HCT116 (cell line): ENCODE measurements around the gene EGFL6. TPM values are rescaled to one million over a fixed set of nuclear protein-coding genes. Genes with fewer than 3 reads are reported as not detected.

Source experiments
- ATAC-seq: fragments of 200-7000 bp; cut with Tn5 transposase; 2 replicates; pipeline ENCODE4 v1.9.1; 2020; ENCODE audit warnings: mild to moderate bottlenecking, moderate library complexity
- BruUV-seq: library from RNA; stranded (reverse); fragments of 400-500 nt; replicated peaks from 2 replicates; lab custom pipeline; 2021; lab: Mats Ljungman, UMichigan
- CTCF ChIA-PET: fragments of 300-600 bp; sonication (Branson Sonifier 250); formaldehyde crosslinking; loops from one replicate; lab custom pipeline; 2021; ENCODE audit warnings: antibody characterized with exemption; lab: Charles Lee
- POLR2A ChIA-PET: fragments of 300-600, 350-600 bp; sonication (Branson Sonifier 250); formaldehyde crosslinking; loops from one replicate; lab custom pipeline; 2021; ENCODE audit warnings: antibody characterized with exemption; lab: Charles Lee
- RAD21 ChIA-PET, 2 experiments: fragments of 300-600 bp; sonication (Branson Sonifier 250); formaldehyde crosslinking; loops; one replicate each; lab custom pipeline; 2023; ENCODE audit warnings: low total read pairs in 2 of 2; ENCODE audit not compliant: uncharacterized antibody in 2 of 2, unreplicated experiment in 2 of 2, low non-redundant PET in 1 of 2; lab: Charles Lee
- DNase-seq: peaks from one replicate; pipeline ENCODE4 v3.0.0-alpha.2; 2010; ENCODE audit warnings: low read depth, low spot score
- H2AFZ ChIP-seq: fragments of 200-600 bp; shearing (Covaris generic), sonication (generic); 2 replicates; pipeline ENCODE4 v1.6.1; 2017; ENCODE audit warnings: low read depth, mixed run types, mixed read lengths, antibody characterized with exemption, low read length; ENCODE audit not compliant: poor library complexity, severe bottlenecking
- H3K27ac ChIP-seq: 2 replicates; pipeline ENCODE4 v1.5.1; 2012; ENCODE audit warnings: low read depth, low read length
- H3K27me3 ChIP-seq: fragments of 200-600 bp; sonication (generic); 2 replicates; pipeline ENCODE4 v1.6.1; 2016; ENCODE audit warnings: mixed run types, low read length, mixed read lengths; ENCODE audit not compliant: insufficient read depth
- H3K36me3 ChIP-seq, 2 experiments: fragments of 200-500 bp in 1 of 2; fragments of 200-600 bp in 1 of 2; sonication (Bioruptor generic) in 1 of 2; sonication (generic) in 1 of 2; 2 replicates each; pipeline versions ENCODE4 v1.5.1 to v1.6.1; 2014 to 2016; ENCODE audit warnings: low read length in 2 of 2, inconsistent platforms in 1 of 2, mixed read lengths in 1 of 2, mixed run types in 1 of 2; ENCODE audit not compliant: insufficient read depth in 2 of 2, control insufficient read depth in 1 of 2
- H3K4me1 ChIP-seq, 2 experiments: fragments of 200-600 bp in 1 of 2; sonication (generic) in 1 of 2; 2 replicates each; pipeline versions ENCODE4 v1.5.1 to v1.6.1; 2012 to 2017; ENCODE audit warnings: low read length in 2 of 2, inconsistent platforms in 1 of 2, mild to moderate bottlenecking in 1 of 2, mixed read lengths in 1 of 2, mixed run types in 1 of 2, moderate library complexity in 1 of 2; ENCODE audit not compliant: insufficient read depth in 2 of 2, control insufficient read depth in 1 of 2
- H3K4me2 ChIP-seq: fragments of 200-600 bp; sonication (generic); 2 replicates; pipeline ENCODE4 v1.6.1; 2017; ENCODE audit warnings: mixed run types, low read length, mixed read lengths
- H3K4me3 ChIP-seq, 2 experiments: fragments of 200-600 bp in 1 of 2; sonication (generic) in 1 of 2; replicated peaks in 1 of 2; 2 replicates each; pipeline ENCODE4 v1.5.1; 2011 to 2016; ENCODE audit warnings: low read length in 2 of 2, control low read depth in 1 of 2, low read depth in 1 of 2, mild to moderate bottlenecking in 1 of 2, mixed read lengths in 1 of 2, mixed run types in 1 of 2
- H3K79me2 ChIP-seq: fragments of 200-600 bp; sonication (generic); 2 replicates; pipeline ENCODE4 v1.6.1; 2017; ENCODE audit warnings: mild to moderate bottlenecking, mixed run types, low read length, moderate library complexity, mixed read lengths; ENCODE audit not compliant: insufficient read depth
- H3K9ac ChIP-seq: fragments of 200-600 bp; sonication (generic); 2 replicates; pipeline ENCODE4 v1.6.1; 2016; ENCODE audit warnings: low read length, mixed read lengths
- H3K9me2 ChIP-seq: fragments of 200-600 bp; sonication (generic), shearing (Covaris generic); 2 replicates; pipeline ENCODE4 v1.6.1; 2017; ENCODE audit warnings: mixed run types, mild to moderate bottlenecking, moderate library complexity; ENCODE audit not compliant: insufficient read depth
- H3K9me3 ChIP-seq, 2 experiments: fragments of 200-500 bp in 1 of 2; fragments of 200-600 bp in 1 of 2; sonication (Bioruptor generic) in 1 of 2; sonication (generic) in 1 of 2; 2 replicates each; pipeline ENCODE4 v1.6.1; 2014 to 2017; ENCODE audit warnings: low read length in 2 of 2, mixed read lengths in 2 of 2, inconsistent platforms in 1 of 2, low read depth in 1 of 2, mild to moderate bottlenecking in 1 of 2, mixed run types in 1 of 2, moderate library complexity in 1 of 2; ENCODE audit not compliant: control insufficient read depth in 1 of 2, insufficient read depth in 1 of 2
- H4K20me1 ChIP-seq: fragments of 200-600 bp; sonication (generic), shearing (Covaris generic); 2 replicates; pipeline ENCODE4 v1.6.1; 2017; ENCODE audit warnings: mixed run types, mild to moderate bottlenecking, moderate library complexity; ENCODE audit not compliant: insufficient read depth
- CBX3 ChIP-seq: IDR thresholded peaks from 2 replicates; pipeline ENCODE4 v1.6.1; 2012; ENCODE audit warnings: low read depth
- EZH2 ChIP-seq: fragments of 200-600 bp; sonication (generic); IDR thresholded peaks from 2 replicates; pipeline ENCODE4 v1.6.1; 2017; ENCODE audit warnings: antibody characterized with exemption, mixed run types
- FOSL1 ChIP-seq: IDR thresholded peaks from 2 replicates; pipeline ENCODE4 v1.6.1; 2012; ENCODE audit warnings: low read depth
- POLR2A ChIP-seq: IDR thresholded peaks from 2 replicates; pipeline ENCODE4 v1.7.0; 2011; ENCODE audit warnings: borderline replicate concordance; ENCODE audit not compliant: insufficient read depth, insufficient read length; ENCODE audit errors: extremely low read depth
- SP1 ChIP-seq: IDR thresholded peaks from 2 replicates; pipeline ENCODE4 v1.6.1; 2012; ENCODE audit warnings: low read depth
- SRF ChIP-seq: IDR thresholded peaks from 2 replicates; pipeline ENCODE4 v1.6.1; 2012; ENCODE audit warnings: low read depth
- TCF7L2 ChIP-seq: IDR thresholded peaks from 2 replicates; pipeline ENCODE4 v1.7.0; 2011; ENCODE audit warnings: borderline replicate concordance, inconsistent platforms; ENCODE audit not compliant: insufficient read depth, insufficient read length; ENCODE audit errors: extremely low read depth
- intact Hi-C: fragments of 100-400 bp; cut with micrococcal nuclease; formaldehyde crosslinking; loops from 2 replicates; pipeline ENCODE4 v1.10.0; 2022
- total RNA-seq: library from RNA; stranded (reverse); gene quantifications from one replicate; pipeline ENCODE4 v1.2.1, GENCODE V29; 2021; ENCODE audit not compliant: unreplicated experiment
- TF ChIP-seq, protein P1 (sequence below): IDR thresholded peaks from 2 replicates; pipeline ENCODE4 v1.6.1; 2011; ENCODE audit warnings: mild to moderate bottlenecking, low read length, moderate library complexity; ENCODE audit not compliant: insufficient replicate concordance; ENCODE audit errors: extremely low read depth
- TF ChIP-seq, protein P2 (sequence below): IDR thresholded peaks from 2 replicates; pipeline ENCODE4 v1.6.1; 2012
- TF ChIP-seq, protein P3 (sequence below), 3 experiments: fragments of 200-600 bp in 1 of 3; sonication (generic) in 1 of 3; IDR thresholded peaks in 2 of 3; conservative IDR thresholded peaks in 1 of 3; 2 replicates each; pipeline ENCODE4 v1.5.1; 2012 to 2017; ENCODE audit warnings: low read depth in 2 of 3, low read length in 2 of 3, antibody characterized with exemption in 1 of 3, borderline replicate concordance in 1 of 3, control low read depth in 1 of 3, mild to moderate bottlenecking in 1 of 3, mixed read lengths in 1 of 3, mixed run types in 1 of 3, moderate library complexity in 1 of 3; ENCODE audit not compliant: insufficient read depth in 1 of 3

EGFL6 gene
- total RNA-seq, 1 experiment from 2014 or later: not detected

DNA sequence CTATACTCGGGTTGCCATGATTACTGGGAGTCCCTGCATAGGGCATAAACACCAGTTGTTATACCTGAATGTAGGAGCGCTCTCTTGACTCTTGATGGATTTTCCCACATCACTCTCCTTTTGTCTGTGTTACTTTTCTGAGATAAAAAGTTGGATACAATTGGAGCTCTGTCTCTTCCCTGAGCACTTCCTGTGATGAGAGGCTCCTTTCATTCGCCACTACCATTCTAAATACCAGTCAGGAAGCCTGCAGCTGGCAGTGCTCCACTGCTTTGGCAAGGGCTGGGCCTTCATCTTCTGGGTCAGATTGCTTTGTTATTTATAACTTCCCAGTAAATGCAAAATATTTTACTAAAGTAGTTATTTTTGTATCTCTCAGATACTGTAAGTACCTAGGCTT, 97.4 kb downstream of the EGFL6 start:
- no peaks in the 10 kb centered on the region for H3K36me3 ChIP-seq
- RAD21 ChIA-PET: no interaction called here
- H4K20me1 ChIP-seq: no peaks in the 10 kb centered on the region

More for the DNA sequence above, 97.4 kb downstream of the EGFL6 start:
- ChIA-PET POLR2A (no interaction called here), CTCF (no interaction called here)
- no peaks in the 10 kb centered on the region for H3K79me2 ChIP-seq
- no peak for DNase-seq
- TF ChIP-seq TCF7L2 (no peak), SP1 (no peak), CBX3 (no peak), POLR2A (no peak), EZH2 (no peak), FOSL1 (no peak), SRF (no peak)
- TF ChIP-seq, protein P1, sequence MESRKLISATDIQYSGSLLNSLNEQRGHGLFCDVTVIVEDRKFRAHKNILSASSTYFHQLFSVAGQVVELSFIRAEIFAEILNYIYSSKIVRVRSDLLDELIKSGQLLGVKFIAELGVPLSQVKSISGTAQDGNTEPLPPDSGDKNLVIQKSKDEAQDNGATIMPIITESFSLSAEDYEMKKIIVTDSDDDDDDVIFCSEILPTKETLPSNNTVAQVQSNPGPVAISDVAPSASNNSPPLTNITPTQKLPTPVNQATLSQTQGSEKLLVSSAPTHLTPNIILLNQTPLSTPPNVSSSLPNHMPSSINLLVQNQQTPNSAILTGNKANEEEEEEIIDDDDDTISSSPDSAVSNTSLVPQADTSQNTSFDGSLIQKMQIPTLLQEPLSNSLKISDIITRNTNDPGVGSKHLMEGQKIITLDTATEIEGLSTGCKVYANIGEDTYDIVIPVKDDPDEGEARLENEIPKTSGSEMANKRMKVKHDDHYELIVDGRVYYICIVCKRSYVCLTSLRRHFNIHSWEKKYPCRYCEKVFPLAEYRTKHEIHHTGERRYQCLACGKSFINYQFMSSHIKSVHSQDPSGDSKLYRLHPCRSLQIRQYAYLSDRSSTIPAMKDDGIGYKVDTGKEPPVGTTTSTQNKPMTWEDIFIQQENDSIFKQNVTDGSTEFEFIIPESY: no peak
- TF ChIP-seq, protein P2, sequence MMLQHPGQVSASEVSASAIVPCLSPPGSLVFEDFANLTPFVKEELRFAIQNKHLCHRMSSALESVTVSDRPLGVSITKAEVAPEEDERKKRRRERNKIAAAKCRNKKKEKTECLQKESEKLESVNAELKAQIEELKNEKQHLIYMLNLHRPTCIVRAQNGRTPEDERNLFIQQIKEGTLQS: no peak
- TF ChIP-seq, protein P3, sequence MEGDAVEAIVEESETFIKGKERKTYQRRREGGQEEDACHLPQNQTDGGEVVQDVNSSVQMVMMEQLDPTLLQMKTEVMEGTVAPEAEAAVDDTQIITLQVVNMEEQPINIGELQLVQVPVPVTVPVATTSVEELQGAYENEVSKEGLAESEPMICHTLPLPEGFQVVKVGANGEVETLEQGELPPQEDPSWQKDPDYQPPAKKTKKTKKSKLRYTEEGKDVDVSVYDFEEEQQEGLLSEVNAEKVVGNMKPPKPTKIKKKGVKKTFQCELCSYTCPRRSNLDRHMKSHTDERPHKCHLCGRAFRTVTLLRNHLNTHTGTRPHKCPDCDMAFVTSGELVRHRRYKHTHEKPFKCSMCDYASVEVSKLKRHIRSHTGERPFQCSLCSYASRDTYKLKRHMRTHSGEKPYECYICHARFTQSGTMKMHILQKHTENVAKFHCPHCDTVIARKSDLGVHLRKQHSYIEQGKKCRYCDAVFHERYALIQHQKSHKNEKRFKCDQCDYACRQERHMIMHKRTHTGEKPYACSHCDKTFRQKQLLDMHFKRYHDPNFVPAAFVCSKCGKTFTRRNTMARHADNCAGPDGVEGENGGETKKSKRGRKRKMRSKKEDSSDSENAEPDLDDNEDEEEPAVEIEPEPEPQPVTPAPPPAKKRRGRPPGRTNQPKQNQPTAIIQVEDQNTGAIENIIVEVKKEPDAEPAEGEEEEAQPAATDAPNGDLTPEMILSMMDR (IDR thresholded peaks at IDR 0.05 in 2 of 3, conservative IDR thresholded peaks at IDR 0.05 in 1 of 3; ENCODE audit: borderline replicate concordance in 1 of 3, insufficient read depth in 1 of 3, low read depth in 2 of 3, low read length in 2 of 3): no peak
- H2AFZ ChIP-seq: no peak overlapping the region
- H3K9me2 ChIP-seq: no peaks in the 10 kb centered on the region
- no peaks in the 10 kb centered on the region for H3K27me3 ChIP-seq
- H3K27ac ChIP-seq: no peak overlapping the region
- H3K4me2 ChIP-seq: no peak overlapping the region
- H3K9ac ChIP-seq: no peak overlapping the region
- intact Hi-C loops: no loop called here
- no TSS peak for BruUV-seq
- no peaks in the 10 kb centered on the region for H3K9me3 ChIP-seq
- H3K4me1 ChIP-seq: peaks cover 9 to 28% of the 10 kb centered on the region in 2 experiments
- H3K4me3 ChIP-seq: no peak overlapping the region
- no peak for ATAC-seq
